Upper lobe of right lung (tissue), 1 donor: Measurements from ENCODE around the gene C11orf58. TPM values are rescaled to one million over a fixed set of nuclear protein-coding genes. Genes with fewer than 3 reads are reported as not detected.

Source experiments
- ATAC-seq: fragments of 200-7000 bp; cut with Tn5 transposase; one replicate; pipeline ENCODE4 v1.9.1; 2020; ENCODE audit warnings: mild to moderate bottlenecking, moderate library complexity
- DNase-seq: peaks from one replicate; pipeline ENCODE4 v3.0.0-alpha.2; 2020
- H3K27ac ChIP-seq: fragments of 200-600 bp; one replicate; pipeline ENCODE4 v1.8.0; 2022
- H3K27me3 ChIP-seq: fragments of 200-600 bp; one replicate; pipeline ENCODE4 v1.8.0; 2022; ENCODE audit warnings: mild to moderate bottlenecking
- H3K36me3 ChIP-seq: fragments of 200-600 bp; one replicate; pipeline ENCODE4 v1.8.0; 2022
- H3K4me1 ChIP-seq: fragments of 200-600 bp; one replicate; pipeline ENCODE4 v1.8.0; 2022
- H3K4me3 ChIP-seq: fragments of 200-600 bp; one replicate; pipeline ENCODE4 v1.8.0; 2022; ENCODE audit warnings: mild to moderate bottlenecking
- H3K9me3 ChIP-seq: fragments of 200-600 bp; one replicate; pipeline ENCODE4 v1.8.0; 2022
- intact Hi-C: fragments of 100-400 bp; cut with DNase I; formaldehyde crosslinking; loops from one replicate; pipeline ENCODE4 v1.11.0; 2022
- total RNA-seq: library from RNA; stranded (reverse); fragmentation: NEBNext Ultra II Directional; extraction: Animal tissue kit (Norgen Biotek cat#: 25700); gene quantifications from one replicate; pipeline ENCODE4 v1.2.1, GENCODE V29; 2021
- TF ChIP-seq, protein P1 (sequence below): fragments of 200-600 bp; IDR thresholded peaks from one replicate; pipeline ENCODE4 v1.8.0; 2022; ENCODE audit warnings: antibody characterized with exemption
- donor health status: DM: no; HTN: yes; CAD: no; lungs with severe emphysema.

C11orf58 gene
- total RNA-seq, 1 donor from 2014 or later = 104 TPM

DNA sequence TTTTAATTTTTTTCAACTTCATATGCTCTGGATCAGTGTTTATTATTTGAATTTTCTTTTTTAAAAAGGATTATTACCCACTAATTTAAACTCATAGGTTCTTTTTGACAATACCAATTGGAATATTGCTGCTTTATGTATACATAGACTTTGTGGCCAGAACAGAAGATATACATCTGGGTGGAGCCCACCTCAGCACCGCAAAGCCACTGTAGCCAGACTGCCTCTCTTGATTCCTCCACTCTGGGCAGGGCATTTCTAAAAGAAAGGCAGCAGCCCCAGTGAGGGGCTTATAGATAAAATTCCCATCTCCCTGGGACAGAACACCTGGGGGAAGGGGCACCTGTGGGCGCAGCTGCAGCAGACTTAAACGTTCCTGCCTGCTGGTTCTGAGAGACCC is 10.6 kb upstream of the C11orf58 start:
- no peak for ATAC-seq

DNA sequence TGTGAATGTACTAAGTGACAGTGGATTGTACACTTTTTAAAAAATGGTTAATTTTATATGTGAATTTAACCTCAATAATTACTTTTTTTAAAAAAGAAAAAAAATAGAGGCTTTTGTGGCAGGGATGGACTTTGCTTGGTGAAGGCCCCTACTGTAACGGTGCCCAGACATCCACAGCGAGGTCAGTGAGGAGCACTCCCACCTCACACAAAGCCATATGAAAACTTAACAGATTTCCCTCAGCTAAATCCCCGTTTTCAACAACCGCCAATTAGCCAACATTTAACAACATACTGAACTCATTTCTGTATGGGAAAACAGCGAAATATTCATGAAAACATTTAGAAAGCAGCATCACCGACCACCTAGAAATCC is 642 bp upstream of the C11orf58 start:
- H3K4me3 ChIP-seq = peak overlapping the region; percentile 87
- TF ChIP-seq, protein P1, sequence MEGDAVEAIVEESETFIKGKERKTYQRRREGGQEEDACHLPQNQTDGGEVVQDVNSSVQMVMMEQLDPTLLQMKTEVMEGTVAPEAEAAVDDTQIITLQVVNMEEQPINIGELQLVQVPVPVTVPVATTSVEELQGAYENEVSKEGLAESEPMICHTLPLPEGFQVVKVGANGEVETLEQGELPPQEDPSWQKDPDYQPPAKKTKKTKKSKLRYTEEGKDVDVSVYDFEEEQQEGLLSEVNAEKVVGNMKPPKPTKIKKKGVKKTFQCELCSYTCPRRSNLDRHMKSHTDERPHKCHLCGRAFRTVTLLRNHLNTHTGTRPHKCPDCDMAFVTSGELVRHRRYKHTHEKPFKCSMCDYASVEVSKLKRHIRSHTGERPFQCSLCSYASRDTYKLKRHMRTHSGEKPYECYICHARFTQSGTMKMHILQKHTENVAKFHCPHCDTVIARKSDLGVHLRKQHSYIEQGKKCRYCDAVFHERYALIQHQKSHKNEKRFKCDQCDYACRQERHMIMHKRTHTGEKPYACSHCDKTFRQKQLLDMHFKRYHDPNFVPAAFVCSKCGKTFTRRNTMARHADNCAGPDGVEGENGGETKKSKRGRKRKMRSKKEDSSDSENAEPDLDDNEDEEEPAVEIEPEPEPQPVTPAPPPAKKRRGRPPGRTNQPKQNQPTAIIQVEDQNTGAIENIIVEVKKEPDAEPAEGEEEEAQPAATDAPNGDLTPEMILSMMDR = no peak
- intact Hi-C loops = no loop called here
- peak overlapping the region; percentile 98 for H3K27ac ChIP-seq
- no peaks in the 10 kb centered on the region for H3K27me3 ChIP-seq
- no peaks in the 10 kb centered on the region for H3K9me3 ChIP-seq
- peaks cover 35% of the 10 kb centered on the region for H3K4me1 ChIP-seq
- ATAC-seq = peak; percentile 1
- no peak for DNase-seq
- H3K36me3 ChIP-seq = no peaks in the 10 kb centered on the region

More for the DNA sequence above, 10.6 kb upstream of the C11orf58 start:
- TF ChIP-seq, protein P1 = no peak
- Histone ChIP-seq H3K4me3 (no peak overlapping the region), H3K27me3 (no peaks in the 10 kb centered on the region), H3K9me3 (no peaks in the 10 kb centered on the region), H3K27ac (no peak overlapping the region), H3K36me3 (no peaks in the 10 kb centered on the region), H3K4me1 (no peaks in the 10 kb centered on the region)
- intact Hi-C loops = no loop called here
- no peak for DNase-seq

DNA sequence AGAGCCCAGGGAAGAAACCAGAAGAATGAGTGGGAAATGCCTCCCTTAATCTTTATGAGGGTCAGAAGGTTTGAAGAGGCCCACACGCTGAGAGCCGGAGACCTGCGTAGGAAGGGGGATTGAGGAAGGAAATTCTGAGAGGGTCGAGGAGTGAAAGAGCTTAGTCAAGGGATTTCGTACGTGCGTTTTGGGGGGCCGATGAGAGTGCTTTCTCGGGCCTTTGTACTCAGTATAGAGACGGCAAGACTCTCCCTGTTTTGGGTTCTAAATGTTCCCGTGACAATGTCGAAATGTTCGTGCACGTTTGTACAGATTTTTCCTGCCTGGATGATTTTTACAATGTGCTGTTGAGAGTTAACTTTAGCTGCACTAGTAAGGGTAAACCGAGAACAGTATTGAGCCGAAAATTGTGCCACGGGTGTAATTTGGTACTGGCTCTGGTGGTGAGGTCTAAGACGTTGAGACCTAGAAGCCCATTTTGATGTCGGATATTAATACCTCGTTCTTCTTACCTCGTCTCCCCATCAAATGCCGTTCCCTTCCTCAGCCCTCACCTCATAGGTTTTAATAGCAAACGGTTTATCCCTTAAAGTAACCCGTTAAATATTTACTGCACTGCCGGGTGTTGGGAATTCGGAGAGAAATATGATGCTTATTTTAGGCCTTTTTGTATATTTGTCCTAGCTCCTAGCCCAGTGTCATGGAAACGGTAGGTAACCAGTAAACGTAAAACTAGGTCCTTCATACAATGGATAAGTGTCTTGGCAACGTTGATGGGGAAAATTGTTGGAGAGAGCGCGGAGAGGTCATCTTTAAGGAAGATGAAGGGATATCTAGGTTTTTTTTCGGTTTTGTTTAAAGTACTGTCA is 734 bp downstream of the C11orf58 start:
- intact Hi-C loops = no loop called here
- Histone ChIP-seq H3K4me1 (peaks cover 48% of the 10 kb centered on the region), H3K27me3 (no peaks in the 10 kb centered on the region), H3K9me3 (no peaks in the 10 kb centered on the region), H3K36me3 (no peaks in the 10 kb centered on the region), H3K4me3 (peak overlapping the region; percentile 87), H3K27ac (peak overlapping the region; percentile 98)
- ATAC-seq (no peak), DNase-seq (no peak)
- TF ChIP-seq, protein P1 = no peak

DNA sequence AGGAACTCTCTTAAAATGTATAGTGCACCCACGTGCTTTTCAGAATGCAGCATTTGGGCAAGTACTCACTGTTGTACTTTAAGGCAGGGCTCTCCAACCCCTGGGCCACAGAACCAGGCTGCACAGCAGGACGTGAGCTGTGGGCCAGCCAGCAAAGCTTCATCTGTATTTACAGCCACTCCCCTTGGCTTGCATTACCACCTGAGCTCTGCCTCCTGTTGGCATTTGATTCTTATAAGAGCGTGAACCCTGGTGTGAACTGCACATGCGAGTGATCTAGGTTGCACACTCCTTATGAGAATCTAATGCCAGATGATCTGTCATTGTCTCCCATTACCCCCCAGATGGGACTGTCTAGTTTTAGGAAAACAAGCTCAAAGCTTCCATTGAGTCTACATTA is 3.0 kb downstream of the C11orf58 start:
- ATAC-seq (no peak), DNase-seq (no peak)
- H3K4me1 ChIP-seq = peaks cover 60% of the 10 kb centered on the region
- H3K9me3 ChIP-seq = no peaks in the 10 kb centered on the region
- peaks cover 21% of the 10 kb centered on the region for H3K36me3 ChIP-seq
- H3K27me3 ChIP-seq = no peaks in the 10 kb centered on the region
- no peak overlapping the region for H3K4me3 ChIP-seq
- TF ChIP-seq, protein P1 = no peak
- H3K27ac ChIP-seq = no peak overlapping the region
- intact Hi-C loops = no loop called here

DNA sequence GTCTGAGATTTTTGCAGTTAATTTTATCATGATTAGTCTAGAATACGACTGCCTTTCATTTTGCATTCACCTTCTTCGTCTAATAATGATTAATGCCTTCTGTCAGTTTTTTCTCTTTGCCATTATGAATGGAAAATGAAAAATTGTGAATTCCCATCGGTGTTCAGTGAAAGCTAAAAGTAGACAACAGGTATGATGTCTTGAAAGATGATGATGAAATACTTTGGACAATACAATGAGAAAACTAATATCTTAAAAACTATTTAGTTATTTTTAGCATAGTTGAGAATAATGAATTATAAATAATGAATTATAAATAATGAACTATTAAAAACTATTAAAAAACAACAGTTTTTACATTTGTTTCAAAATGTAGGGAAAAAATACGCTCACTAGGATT is 5.0 kb downstream of the C11orf58 start:
- peaks cover 60% of the 10 kb centered on the region for H3K4me1 ChIP-seq
- intact Hi-C loops = no loop called here
- H3K36me3 ChIP-seq = peaks cover 41% of the 10 kb centered on the region
- no peaks in the 10 kb centered on the region for H3K9me3 ChIP-seq
- TF ChIP-seq, protein P1 = no peak
- no peaks in the 10 kb centered on the region for H3K27me3 ChIP-seq
- no peak for DNase-seq
- H3K27ac ChIP-seq = no peak overlapping the region
- no peak for ATAC-seq
- no peak overlapping the region for H3K4me3 ChIP-seq
